BJ (cell line): ENCODE results near the gene PPP1R3D. TPM values are rescaled to one million over a fixed set of nuclear protein-coding genes. Genes with fewer than 3 reads are reported as not detected.

ENCODE experiments used
- CTCF ChIA-PET: fragments of 350-600 bp; formaldehyde crosslinking; extraction: SDS; loops from one replicate; lab custom pipeline; 2021; ENCODE audit warnings: antibody characterized with exemption, inconsistent platforms; lab: Yijun Ruan, JAX
- POLR2A ChIA-PET: fragments of 300-600 bp; sonication (Branson Sonifier 250); formaldehyde crosslinking; extraction: SDS; loops from one replicate; lab custom pipeline; 2021; ENCODE audit warnings: antibody characterized with exemption; lab: Charles Lee
- DNase-seq: peaks from one replicate; pipeline ENCODE4 v3.0.0-alpha.2; 2011; ENCODE audit warnings: low read depth
- H3K27me3 ChIP-seq: 2 replicates; pipeline ENCODE4 v1.6.0; 2011; ENCODE audit warnings: low read length; ENCODE audit not compliant: control insufficient read depth, insufficient read depth
- H3K36me3 ChIP-seq: 2 replicates; pipeline ENCODE4 v1.5.1; 2011; ENCODE audit warnings: low read length; ENCODE audit not compliant: control insufficient read depth, insufficient read depth
- H3K4me3 ChIP-seq: 2 replicates; pipeline ENCODE4 v1.5.1; 2011; ENCODE audit warnings: low read depth, mild to moderate bottlenecking, control low read depth, low read length
- CTCF ChIP-seq: IDR thresholded peaks from 2 replicates; pipeline ENCODE4 v1.5.1; 2011; ENCODE audit warnings: low read depth, mild to moderate bottlenecking, control low read depth, inconsistent platforms, low read length, moderate library complexity; ENCODE audit not compliant: insufficient read depth
- polyA plus RNA-seq: library from polyadenylated mRNA; depleted of rRNA; stranded (reverse); fragments of >200 nt; gene quantifications from 2 replicates; pipeline ENCODE4 v1.2.3, GENCODE V29; 2011

The PPP1R3D gene
- polyA plus RNA-seq, 1 experiment: 2.9 TPM

GRCh38 chr20:59938696-59939051 is 1.4 kb downstream of the PPP1R3D start:
- CTCF ChIA-PET: interaction anchor here (0.7 to 2.2 kb wide), 4 partner anchors 12 to 100 kb away, joined by 3 to 7 read pairs (median 4); no protein-coding TSS in a partner anchor
- POLR2A ChIA-PET: no interaction called here
- no peak for DNase-seq
- no peak for TF ChIP-seq CTCF
- Histone ChIP-seq H3K27me3 (no peaks in the 10 kb centered on the region), H3K36me3 (no peaks in the 10 kb centered on the region; the same call in 1 of the 2 replicates), H3K4me3 (peak overlapping the region; percentile 81)

- Histone ChIP-seq H3K4me3 (peak overlapping the region; percentile 81), H3K36me3 (no peaks in the 10 kb centered on the region), H3K27me3 (no peaks in the 10 kb centered on the region)
- CTCF ChIA-PET: interaction anchor here (0.7 to 2.2 kb wide), 3 partner anchors 13 to 100 kb away, joined by 3 to 7 read pairs (median 4); no protein-coding TSS in a partner anchor
- POLR2A ChIA-PET: interaction anchor here (0.5 kb wide), 1 partner anchor 167 kb away, joined by 6 read pairs; no protein-coding TSS in a partner anchor
- no peak for DNase-seq
- no peak for TF ChIP-seq CTCF
Measured at GRCh38 chr20:59938221-59938620, 1.9 kb downstream of the PPP1R3D start.

DNA sequence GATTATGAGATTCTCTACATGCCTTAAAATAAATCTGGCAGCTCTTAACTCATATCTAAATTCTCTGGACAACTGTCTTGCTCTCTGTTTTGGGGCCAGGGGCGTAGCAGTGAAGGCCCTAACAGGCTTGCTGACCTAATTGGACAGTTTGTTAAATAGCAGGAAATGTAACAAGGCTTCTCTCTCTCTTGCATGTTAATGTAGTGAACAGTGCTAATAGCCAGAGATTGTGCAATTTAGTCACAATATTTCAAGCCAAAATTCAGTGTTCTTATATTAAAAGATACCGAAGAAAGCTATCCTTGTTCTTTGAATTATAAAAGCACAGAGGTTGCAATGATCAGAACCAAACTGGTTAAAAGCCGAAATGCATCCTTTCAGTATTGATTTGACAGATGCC is 3.0 kb downstream of the PPP1R3D start:
- Histone ChIP-seq H3K27me3 (no peaks in the 10 kb centered on the region), H3K4me3 (no peak overlapping the region), H3K36me3 (no peaks in the 10 kb centered on the region)
- CTCF ChIA-PET: interaction anchor here (0.6 to 3.5 kb wide), 3 partner anchors 13 to 1201 kb away, joined by 3 to 26 read pairs (median 7); no protein-coding TSS in a partner anchor
- no peak for TF ChIP-seq CTCF
- no peak for DNase-seq
- POLR2A ChIA-PET: no interaction called here

DNA sequence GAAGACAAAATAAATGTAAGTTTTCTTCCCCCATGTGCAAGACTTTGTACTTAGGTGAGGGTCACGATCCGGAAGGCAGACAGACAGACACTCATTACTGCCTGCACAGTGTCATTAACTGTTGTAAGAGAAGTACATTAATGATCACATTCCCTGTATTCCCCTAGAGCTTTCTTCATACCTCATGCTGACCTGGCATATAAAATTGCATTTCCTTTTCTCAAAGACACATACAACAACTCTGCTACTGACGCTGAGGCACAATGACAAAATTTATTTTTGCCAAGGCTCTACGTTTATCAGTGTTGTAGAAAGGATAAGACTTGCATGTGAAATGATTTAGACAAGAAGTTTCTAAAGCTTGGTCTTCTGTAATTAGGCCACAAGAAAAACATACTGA is 3.7 kb downstream of the PPP1R3D start:
- ChIA-PET POLR2A (no interaction called here), CTCF (interaction anchor here (0.6 to 3.5 kb wide), 3 partner anchors 12 to 1201 kb away, joined by 3 to 26 read pairs (median 3); no protein-coding TSS in a partner anchor)
- no peak overlapping the region for H3K4me3 ChIP-seq
- no peak for TF ChIP-seq CTCF
- no peaks in the 10 kb centered on the region for H3K36me3 ChIP-seq
- DNase-seq: no peak
- no peaks in the 10 kb centered on the region for H3K27me3 ChIP-seq

DNA sequence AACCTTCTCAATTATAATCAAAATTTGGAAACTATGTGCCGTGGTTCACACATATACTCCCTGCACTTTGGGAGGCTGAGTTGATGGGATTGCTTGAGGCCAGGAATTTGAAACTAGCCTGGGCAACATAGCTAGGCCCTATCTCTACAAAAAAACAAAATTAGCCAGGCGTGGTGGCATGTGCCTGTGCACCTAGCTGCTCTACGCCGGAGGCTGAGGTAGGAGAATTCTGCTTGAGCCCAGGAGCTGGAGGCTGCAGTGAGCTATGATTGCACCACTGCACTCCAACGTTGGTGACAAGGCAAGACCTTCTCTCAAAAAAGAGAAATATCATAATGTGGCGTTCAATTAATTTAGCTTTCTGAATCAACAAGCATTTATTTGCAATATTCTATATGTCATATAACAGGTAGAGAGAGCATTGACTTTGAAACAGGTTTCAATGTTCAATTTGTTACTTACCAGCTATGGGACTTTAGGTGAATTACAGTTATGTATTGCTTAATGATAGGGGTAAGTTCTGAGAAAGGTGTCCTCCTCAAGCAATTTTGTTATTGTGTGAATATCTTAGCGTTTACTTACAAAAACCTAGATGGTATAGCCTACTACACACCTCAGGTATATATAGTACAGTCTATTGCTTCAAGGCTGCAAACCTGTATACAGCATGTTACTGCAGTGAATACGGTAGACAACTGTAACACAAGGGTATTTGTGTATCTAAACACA is 4.5 kb downstream of the PPP1R3D start:
- ChIA-PET POLR2A (no interaction called here), CTCF (interaction anchor here (1.0 to 3.5 kb wide), 5 partner anchors 9 to 134 kb away, joined by 3 to 26 read pairs (median 4); no protein-coding TSS in a partner anchor)
- DNase-seq: no peak
- H3K36me3 ChIP-seq: no peaks in the 10 kb centered on the region
- no peak for TF ChIP-seq CTCF
- no peaks in the 10 kb centered on the region for H3K27me3 ChIP-seq
- H3K4me3 ChIP-seq: no peak overlapping the region
